Endothelial cell of umbilical vein (primary cell): ENCODE measurements around the gene LRRC14B. TPM values are rescaled to one million over a fixed set of nuclear protein-coding genes. Genes with fewer than 3 reads are reported as not detected.

Source experiments
- BruUV-seq: library from RNA; stranded (reverse); fragments of 400-500 nt; replicated peaks from 2 replicates; lab custom pipeline; 2021; lab: Mats Ljungman, UMichigan
- CTCF ChIA-PET: fragments of 300-600, 350-600 bp; sonication (Branson Sonifier 250); formaldehyde crosslinking; loops from one replicate; lab custom pipeline; 2021; ENCODE audit warnings: antibody characterized with exemption, inconsistent platforms; lab: Charles Lee
- POLR2A ChIA-PET: fragments of 300-600, 350-600 bp; sonication (Branson Sonifier 250); formaldehyde crosslinking; loops from one replicate; lab custom pipeline; 2021; ENCODE audit warnings: antibody characterized with exemption, inconsistent platforms; lab: Charles Lee
- DNase-seq: peaks from one replicate; pipeline ENCODE4 v3.0.0-alpha.2; 2011; ENCODE audit warnings: low read depth, low spot score
- FAIRE-seq: peaks from 2 replicates; lab custom pipeline; 2011; peaks lifted over from hg19 to GRCh38; lab: Jason Lieb, UNC
- H2AFZ ChIP-seq: 2 replicates; pipeline ENCODE4 v1.6.0; 2012; ENCODE audit warnings: low read depth, low read length, control low read depth, inconsistent platforms
- H3K27ac ChIP-seq: 2 replicates; pipeline ENCODE4 v1.5.1; 2011; ENCODE audit warnings: low read depth, mild to moderate bottlenecking, control low read depth, low read length, moderate library complexity; ENCODE audit not compliant: insufficient read depth
- H3K27me3 ChIP-seq, 2 experiments: 2 replicates each; pipeline versions ENCODE4 v1.6.0 to v1.6.1; 2011; ENCODE audit warnings: low read length in 2 of 2, mixed read lengths in 1 of 2; ENCODE audit not compliant: control insufficient read depth in 2 of 2, insufficient read depth in 2 of 2
- H3K36me3 ChIP-seq, 2 experiments: 2 replicates in 1 of 2; 3 replicates in 1 of 2; pipeline ENCODE4 v1.5.1; 2011; ENCODE audit warnings: low read length in 2 of 2, mild to moderate bottlenecking in 1 of 2, moderate library complexity in 1 of 2; ENCODE audit not compliant: control insufficient read depth in 2 of 2, insufficient read depth in 2 of 2; ENCODE audit errors: extremely low read depth in 1 of 2
- H3K4me1 ChIP-seq: 3 replicates; pipeline ENCODE4 v1.5.1; 2011; ENCODE audit warnings: mild to moderate bottlenecking, low read length; ENCODE audit not compliant: control insufficient read depth, insufficient read depth; ENCODE audit errors: extremely low read depth
- H3K4me2 ChIP-seq: 2 replicates; pipeline ENCODE4 v1.6.1; 2011; ENCODE audit warnings: low read length, control low read depth, mixed read lengths; ENCODE audit not compliant: insufficient read depth
- H3K4me3 ChIP-seq, 3 experiments: fragments of 200-600 bp in 1 of 3; sonication (generic), shearing (Covaris generic) in 1 of 3; replicated peaks in 1 of 3; 2 replicates each; pipeline ENCODE4 v1.5.1; 2011 to 2016; ENCODE audit warnings: control low read depth in 3 of 3, low read length in 3 of 3, mild to moderate bottlenecking in 2 of 3, inconsistent platforms in 1 of 3, low read depth in 1 of 3, moderate library complexity in 1 of 3; ENCODE audit not compliant: insufficient read depth in 1 of 3
- H3K79me2 ChIP-seq: 2 replicates; pipeline ENCODE4 v1.6.0; 2012; ENCODE audit warnings: low read length, inconsistent platforms; ENCODE audit not compliant: control insufficient read depth, insufficient read depth
- H3K9ac ChIP-seq: replicated peaks from 2 replicates; pipeline ENCODE3; 2011; ENCODE audit warnings: low read length, control low read depth; ENCODE audit not compliant: insufficient read depth; ENCODE audit errors: extremely low read depth
- H3K9me1 ChIP-seq: replicated peaks from 3 replicates; pipeline ENCODE4 v1.6.0; 2011; ENCODE audit warnings: mild to moderate bottlenecking, low read length; ENCODE audit not compliant: control insufficient read depth, insufficient read depth; ENCODE audit errors: extremely low read depth
- H3K9me3 ChIP-seq: replicated peaks from 2 replicates; pipeline ENCODE4 v1.5.1; 2012; ENCODE audit warnings: low read length, inconsistent platforms; ENCODE audit not compliant: control insufficient read depth, insufficient read depth
- H4K20me1 ChIP-seq: replicated peaks from 2 replicates; pipeline ENCODE3; 2011; ENCODE audit warnings: mild to moderate bottlenecking, low read length; ENCODE audit not compliant: control insufficient read depth, insufficient read depth; ENCODE audit errors: extremely low read depth
- EZH2 ChIP-seq: IDR thresholded peaks from 2 replicates; pipeline ENCODE4 v1.6.1; 2012; ENCODE audit warnings: borderline replicate concordance, low read depth, mild to moderate bottlenecking, moderate library complexity, low read length, inconsistent platforms; ENCODE audit not compliant: severe bottlenecking
- FOS ChIP-seq: IDR thresholded peaks from 2 replicates; pipeline ENCODE4 v1.6.1; 2011; ENCODE audit warnings: mild to moderate bottlenecking, low read length, moderate library complexity, borderline replicate concordance; ENCODE audit not compliant: insufficient read depth
- JUN ChIP-seq: IDR thresholded peaks from 2 replicates; pipeline ENCODE4 v1.6.1; 2011; ENCODE audit warnings: borderline replicate concordance, low read depth; ENCODE audit not compliant: insufficient read length, insufficient read depth
- MYC ChIP-seq: IDR thresholded peaks from one replicate; pipeline ENCODE4 v1.6.1; 2011; ENCODE audit warnings: mild to moderate bottlenecking, low read depth, low read length
- POLR2A ChIP-seq: IDR thresholded peaks from 2 replicates; pipeline ENCODE4 v1.6.1; 2012; ENCODE audit warnings: low read depth, mild to moderate bottlenecking, control low read depth, low read length
- POLR2AphosphoS5 ChIP-seq: IDR thresholded peaks from 2 replicates; pipeline ENCODE4 v1.6.1; 2012; ENCODE audit warnings: low read depth, mild to moderate bottlenecking, control low read depth, low read length, moderate library complexity; ENCODE audit not compliant: insufficient read depth
- dilution Hi-C: fragments of 300-500 bp; cut with MboI; formaldehyde crosslinking; loops from one replicate; pipeline ENCODE4 v1.15.0; 2019; ENCODE audit warnings: low sequenced_read_pairs; ENCODE audit not compliant: extremely low pct_ligation_motif_present
- intact Hi-C: fragments of 100-400 bp; cut with micrococcal nuclease; formaldehyde crosslinking; loops from one replicate; pipeline ENCODE4 v1.10.0; 2022
- polyA plus RNA-seq, 4 experiments: library from polyadenylated mRNA; depleted of rRNA in 3 of 4; stranded (reverse) in 3 of 4; unstranded in 1 of 4; fragments of >200 nt; gene quantifications; 2 replicates each; pipeline versions ENCODE4 v1.2.1 to v1.2.3, GENCODE V29; 2011 to 2012; ENCODE audit warnings: missing spikeins in 1 of 4
- total RNA-seq: library from RNA; stranded (reverse); gene quantifications from 2 replicates; pipeline ENCODE4 v1.2.3, GENCODE V29; 2021
- TF ChIP-seq, protein P1 (sequence below), 2 donors: IDR thresholded peaks; 1 replicate in 1 of 2; 2 replicates in 1 of 2; pipeline ENCODE4 v1.5.1; 2011; ENCODE audit warnings: low read length in 2 of 2, mild to moderate bottlenecking in 2 of 2, moderate library complexity in 2 of 2, control low read depth in 1 of 2, inconsistent platforms in 1 of 2, low read depth in 1 of 2; ENCODE audit not compliant: insufficient read depth in 1 of 2; ENCODE audit errors: extremely low read depth in 1 of 2

The LRRC14B gene
- total and polyA plus RNA-seq, 2 donors (not counting 3 experiments of a cell fraction or from before 2014, with no cell fraction given): not detected

DNA sequence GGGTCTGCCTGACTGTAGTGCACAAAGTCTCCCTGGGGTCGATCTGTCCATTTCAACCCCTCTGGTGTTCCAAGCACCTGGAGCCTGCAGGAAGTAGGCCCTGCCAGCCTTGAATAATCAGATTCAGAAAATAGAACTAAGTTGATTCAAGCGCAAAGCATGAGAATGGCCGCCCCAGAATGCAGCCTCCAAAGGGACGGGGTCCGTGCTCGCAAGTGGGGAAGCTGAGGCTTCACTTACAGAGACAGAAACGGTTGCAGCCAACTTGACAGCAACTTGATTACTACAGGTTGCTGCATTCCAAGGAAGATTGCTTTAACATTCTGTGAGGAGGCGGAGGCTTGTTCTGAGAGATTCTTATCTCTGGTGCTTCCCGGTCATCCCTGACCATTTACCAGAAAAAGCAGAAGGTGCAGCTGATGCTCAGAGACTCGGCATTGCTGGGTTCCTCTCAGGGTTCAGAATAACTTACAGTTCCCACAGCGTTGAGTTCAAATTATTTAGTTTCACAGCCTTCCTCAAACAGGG is 14.9 kb upstream of the LRRC14B start:
- Histone ChIP-seq H3K9me1 (no peaks in the 10 kb centered on the region), H3K9me3 (no peaks in the 10 kb centered on the region), H4K20me1 (no peaks in the 10 kb centered on the region), H3K9ac (no peak overlapping the region), H3K36me3 (no peaks in the 10 kb centered on the region), H3K4me1 (no peaks in the 10 kb centered on the region), H3K79me2 (no peaks in the 10 kb centered on the region), H3K27ac (no peak overlapping the region), H3K27me3 (peaks cover 8% of the 10 kb centered on the region in 2 experiments), H2AFZ (no peak overlapping the region), H3K4me3 (no peak overlapping the region), H3K4me2 (no peak overlapping the region)
- BruUV-seq: no TSS peak
- FAIRE-seq (no peak), DNase-seq (no peak)
- ChIA-PET CTCF (no interaction called here), POLR2A (no interaction called here)
- intact Hi-C loops: no loop called here
- no peak for TF ChIP-seq MYC
- no peak for TF ChIP-seq JUN
- TF ChIP-seq, protein P1, sequence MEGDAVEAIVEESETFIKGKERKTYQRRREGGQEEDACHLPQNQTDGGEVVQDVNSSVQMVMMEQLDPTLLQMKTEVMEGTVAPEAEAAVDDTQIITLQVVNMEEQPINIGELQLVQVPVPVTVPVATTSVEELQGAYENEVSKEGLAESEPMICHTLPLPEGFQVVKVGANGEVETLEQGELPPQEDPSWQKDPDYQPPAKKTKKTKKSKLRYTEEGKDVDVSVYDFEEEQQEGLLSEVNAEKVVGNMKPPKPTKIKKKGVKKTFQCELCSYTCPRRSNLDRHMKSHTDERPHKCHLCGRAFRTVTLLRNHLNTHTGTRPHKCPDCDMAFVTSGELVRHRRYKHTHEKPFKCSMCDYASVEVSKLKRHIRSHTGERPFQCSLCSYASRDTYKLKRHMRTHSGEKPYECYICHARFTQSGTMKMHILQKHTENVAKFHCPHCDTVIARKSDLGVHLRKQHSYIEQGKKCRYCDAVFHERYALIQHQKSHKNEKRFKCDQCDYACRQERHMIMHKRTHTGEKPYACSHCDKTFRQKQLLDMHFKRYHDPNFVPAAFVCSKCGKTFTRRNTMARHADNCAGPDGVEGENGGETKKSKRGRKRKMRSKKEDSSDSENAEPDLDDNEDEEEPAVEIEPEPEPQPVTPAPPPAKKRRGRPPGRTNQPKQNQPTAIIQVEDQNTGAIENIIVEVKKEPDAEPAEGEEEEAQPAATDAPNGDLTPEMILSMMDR (IDR thresholded peaks at IDR 0.05; ENCODE audit: extremely low read depth in 1 of 2, insufficient read depth in 1 of 2, low read depth in 1 of 2, low read length in 2 of 2): no peak
- TF ChIP-seq FOS: no peak
- no peak for TF ChIP-seq POLR2A
- no peak for TF ChIP-seq EZH2
- TF ChIP-seq POLR2AphosphoS5: no peak
- dilution Hi-C loops: no loop called here
